Stimulated activated CD4-positive, alpha-beta T cell treated with anti-CD3 and anti-CD28 coated beads, Interleukin-12 subunit alpha, Interleukin-12 subunit beta, amount 100 ng/mL, for 4 hours (primary cell): ENCODE measurements around the gene CDKN2B-AS1.

ENCODE experiments used
- DNase-seq: peaks from one replicate; pipeline ENCODE4 v3.0.0-alpha.2; 2020

The CDKN2B-AS1 gene

DNA sequence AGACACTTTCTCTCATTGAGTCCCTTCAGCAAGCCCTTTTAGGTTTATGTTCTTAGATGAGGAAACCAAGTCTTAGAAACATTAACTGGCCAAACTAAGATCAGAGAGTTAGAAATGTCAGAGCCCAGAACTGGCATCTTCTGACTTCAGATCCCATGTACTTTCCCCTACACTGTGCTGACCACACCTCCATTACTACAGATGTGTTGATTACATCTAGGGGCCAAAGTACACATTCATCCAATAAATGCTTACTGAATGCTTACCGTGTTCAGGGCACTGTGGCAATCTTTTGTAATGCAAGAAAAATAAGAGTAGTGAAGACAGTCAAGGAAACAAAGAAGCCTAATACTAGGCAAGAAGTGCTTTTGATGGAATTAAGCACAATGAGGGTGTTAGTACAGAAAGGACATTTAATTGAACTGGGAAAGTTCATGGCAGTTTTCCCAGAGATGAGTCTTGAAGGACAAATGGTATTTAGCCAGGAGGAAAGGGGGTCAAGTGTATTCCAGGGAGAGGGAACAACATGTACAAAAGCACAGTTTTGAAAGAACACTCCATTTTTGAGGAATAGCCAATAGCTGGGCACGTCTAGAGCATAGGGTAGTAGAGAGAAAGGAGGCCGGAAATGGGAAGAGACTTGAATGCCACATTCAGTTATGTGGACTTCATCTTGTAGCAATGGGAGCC is 104.2 kb downstream of the CDKN2B-AS1 start:
- no peak for DNase-seq

DNA sequence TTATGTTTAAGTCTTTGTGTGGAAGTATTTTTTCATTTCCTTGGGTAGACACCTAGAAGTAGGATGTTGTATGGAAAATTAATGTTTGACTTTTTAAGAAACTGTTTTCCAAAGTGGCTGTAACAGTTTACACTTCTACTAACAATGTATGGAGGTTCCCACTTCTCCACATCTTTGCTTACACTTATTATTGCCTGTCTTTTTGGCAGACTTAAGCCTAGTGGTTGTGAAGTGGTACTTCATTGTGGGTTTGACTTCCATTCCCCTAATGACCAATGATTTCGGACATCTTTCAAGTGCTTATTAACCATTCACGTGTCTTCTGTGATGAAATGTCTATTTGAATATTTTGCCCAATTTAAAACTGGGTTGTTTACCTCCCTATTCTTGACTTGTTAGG is 106.0 kb downstream of the CDKN2B-AS1 start:
- no peak for DNase-seq

DNA sequence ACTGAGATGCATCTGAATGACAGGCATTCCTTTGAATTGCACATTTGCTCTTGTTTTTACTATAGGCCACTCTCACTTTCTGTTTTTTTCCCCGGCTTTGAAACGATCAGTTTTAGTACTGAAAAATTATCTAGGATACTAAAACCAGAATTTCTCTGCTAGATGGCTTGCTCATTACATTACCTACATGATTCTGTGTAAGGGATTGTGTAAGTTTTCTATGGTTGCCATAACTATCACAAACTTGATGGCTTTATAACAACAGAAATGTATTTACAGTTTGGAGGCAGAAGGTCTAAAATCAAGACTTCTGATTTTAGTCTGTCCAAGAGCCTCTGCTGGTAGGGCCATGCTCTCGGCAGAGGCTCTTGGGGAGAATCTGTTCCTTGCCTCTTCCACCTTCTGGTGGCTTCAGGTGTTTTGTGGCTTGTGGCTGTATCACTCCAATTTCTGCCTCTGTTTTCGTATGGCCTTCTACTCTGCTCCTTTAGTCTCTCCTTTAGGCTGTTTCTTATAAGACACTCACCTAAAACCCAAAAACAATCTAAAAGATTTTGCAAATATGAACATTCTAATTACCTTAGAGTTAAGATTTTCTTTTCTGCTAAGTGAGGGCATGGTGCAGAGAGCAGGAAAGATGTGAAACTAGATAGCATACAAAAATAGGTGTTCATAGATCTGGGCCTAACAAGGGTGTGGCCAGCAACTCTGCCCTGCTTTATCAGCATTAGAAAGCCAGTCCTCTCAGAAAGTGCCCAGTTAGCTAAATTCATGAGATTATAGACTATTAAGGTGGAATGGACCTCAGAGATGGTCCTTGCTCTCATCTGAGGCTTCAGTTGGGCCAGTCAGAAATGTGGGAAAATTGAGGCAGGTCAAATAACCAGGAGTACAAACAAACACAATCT is 107.8 kb downstream of the CDKN2B-AS1 start:
- no peak for DNase-seq

DNA sequence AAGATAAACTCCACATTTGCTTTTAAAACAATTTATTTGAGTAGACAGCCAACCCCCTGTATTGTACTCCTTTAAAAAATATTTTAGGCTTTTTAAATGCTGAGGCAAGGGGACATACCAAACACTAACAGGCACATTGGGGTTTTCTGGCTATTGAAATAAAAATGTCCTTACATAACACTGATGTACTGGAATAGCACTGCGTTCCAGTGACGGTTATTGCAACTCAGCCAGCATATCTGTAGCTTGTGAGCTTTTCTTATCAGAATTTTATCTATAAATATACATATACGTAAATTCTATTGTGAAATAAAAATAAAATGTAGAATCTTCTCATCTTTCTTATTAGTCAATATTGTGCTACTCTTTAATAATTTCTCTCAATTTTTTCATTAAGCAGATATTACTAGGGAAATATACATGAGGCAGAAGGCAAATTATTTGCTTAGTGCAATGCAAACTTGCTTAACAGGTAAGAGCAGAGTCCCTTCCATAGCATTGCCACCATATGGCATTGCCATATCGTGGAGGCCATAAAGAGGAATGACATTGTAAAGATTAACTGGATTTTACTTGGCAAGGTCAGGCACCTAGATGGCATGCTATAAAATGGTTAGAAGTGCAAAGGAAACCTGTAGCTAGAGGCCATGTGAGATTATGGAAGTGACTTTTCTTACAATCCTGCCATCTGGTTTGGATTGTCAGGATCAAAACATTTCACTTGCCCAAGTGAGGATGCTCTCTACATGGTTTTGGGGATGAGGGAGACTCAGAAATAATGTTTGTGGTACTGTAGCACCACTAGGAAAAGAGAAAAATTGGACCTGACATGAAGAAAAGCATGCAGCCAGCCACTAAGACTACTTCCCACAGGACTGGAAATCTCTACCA is 109.3 kb downstream of the CDKN2B-AS1 start:
- no peak for DNase-seq

DNA sequence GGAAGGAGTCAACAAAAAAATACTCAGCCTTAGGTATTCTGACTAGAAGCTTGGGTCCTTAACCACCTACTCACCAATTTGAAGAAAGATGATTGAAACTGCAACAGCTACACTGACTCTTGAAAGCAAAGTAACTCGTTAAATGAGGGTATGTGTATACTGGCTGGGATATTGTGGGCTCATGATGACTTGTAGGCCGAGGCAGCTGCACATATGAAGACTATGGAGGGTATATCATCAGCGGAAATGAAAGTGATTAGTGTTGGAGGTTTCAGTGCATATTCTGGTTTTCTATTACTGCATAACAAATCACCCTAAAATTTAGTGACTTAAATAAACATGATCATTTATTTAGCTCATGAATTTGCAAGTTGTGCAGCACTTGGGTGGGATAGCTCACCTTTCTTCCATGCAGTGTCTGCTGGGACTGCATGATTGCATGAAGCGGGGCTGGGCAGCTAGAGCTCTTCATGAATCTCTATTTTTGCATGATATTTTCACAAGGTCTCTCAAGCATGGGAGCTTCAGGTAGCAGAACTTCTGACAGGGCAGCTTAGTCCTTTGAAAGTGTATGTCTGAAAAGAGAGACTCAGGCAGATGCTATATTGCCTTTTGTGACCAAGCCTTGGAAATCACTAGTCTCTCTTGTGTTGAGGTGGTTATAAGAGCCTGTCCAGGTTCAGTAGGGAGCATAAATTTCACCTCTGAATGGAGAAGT is 110.6 kb downstream of the CDKN2B-AS1 start:
- DNase-seq, result no peak

DNA sequence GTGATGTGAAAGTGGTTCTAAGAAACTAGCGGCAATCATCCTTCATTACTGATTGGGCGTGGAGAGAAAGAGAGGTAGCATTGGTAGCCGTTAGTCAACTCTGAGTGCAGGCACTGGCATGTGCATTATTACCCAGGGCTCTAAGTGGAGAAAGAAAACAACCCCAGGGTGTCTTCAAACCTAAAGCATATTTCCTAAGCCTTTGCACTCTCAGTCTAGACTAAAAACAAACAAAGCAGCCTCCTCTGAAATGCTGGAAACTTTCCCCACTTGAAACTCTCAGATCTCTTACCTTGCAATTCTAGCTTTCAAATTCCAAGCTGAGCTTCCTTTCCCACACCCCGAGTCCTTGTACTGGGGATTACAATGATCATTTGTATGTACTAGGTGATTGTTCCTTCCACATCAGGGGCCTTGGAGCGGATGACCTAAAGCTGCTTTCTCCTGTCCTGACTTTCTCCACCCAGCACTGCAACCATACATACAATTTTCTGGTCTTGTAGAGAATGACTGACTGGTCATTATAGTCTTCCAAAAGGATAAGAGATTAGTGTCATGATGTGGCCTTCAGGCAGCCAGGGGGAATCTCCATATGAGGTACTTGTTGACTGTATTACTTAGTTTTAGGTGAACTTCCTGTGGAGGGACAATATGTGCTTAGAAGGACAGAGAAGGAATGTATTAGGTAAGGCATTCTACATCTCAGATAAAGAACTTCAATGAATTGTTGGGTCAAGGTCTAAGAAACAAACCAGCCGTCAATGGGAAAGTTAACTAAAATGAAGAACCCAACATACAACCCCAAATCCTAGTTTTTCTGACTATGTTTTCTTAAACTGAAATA is 112.8 kb downstream of the CDKN2B-AS1 start:
- no peak for DNase-seq

DNA sequence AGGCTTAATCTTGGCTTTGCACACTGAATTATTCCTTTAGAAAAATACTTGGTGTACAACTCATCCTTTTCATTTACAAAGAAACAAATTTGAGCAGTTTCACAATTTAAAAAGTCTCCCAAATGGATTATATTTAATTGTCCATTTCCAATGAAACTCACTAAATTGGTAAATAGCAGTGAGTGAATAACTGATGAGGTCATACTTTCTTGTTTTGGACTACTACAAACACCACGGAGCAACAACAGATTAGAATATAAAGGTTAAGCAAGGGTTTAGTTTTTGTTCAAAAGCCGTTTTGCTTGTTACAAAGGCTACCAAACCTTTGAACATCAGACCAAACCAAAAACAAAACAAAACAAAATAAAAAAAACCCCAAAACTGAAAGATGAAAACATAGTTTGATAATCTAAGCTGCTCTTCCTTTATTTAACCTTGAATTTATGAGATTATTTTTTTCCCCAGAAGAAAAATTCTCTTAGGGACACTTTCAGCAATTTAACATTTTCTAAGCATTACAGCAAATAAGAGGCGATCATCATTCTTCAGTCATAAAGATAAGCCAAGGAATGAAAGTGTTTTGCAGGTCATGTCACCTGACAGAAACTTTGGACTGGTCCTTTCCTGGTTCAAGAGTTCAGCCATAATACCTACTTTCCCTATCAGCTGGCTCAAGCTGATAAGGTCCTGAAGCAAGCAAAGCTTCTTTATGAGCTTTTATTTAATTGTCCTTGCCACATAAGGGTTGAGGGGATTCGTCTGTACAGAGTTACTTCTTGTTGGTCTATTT is 114.2 kb downstream of the CDKN2B-AS1 start:
- DNase-seq, result no peak

DNA sequence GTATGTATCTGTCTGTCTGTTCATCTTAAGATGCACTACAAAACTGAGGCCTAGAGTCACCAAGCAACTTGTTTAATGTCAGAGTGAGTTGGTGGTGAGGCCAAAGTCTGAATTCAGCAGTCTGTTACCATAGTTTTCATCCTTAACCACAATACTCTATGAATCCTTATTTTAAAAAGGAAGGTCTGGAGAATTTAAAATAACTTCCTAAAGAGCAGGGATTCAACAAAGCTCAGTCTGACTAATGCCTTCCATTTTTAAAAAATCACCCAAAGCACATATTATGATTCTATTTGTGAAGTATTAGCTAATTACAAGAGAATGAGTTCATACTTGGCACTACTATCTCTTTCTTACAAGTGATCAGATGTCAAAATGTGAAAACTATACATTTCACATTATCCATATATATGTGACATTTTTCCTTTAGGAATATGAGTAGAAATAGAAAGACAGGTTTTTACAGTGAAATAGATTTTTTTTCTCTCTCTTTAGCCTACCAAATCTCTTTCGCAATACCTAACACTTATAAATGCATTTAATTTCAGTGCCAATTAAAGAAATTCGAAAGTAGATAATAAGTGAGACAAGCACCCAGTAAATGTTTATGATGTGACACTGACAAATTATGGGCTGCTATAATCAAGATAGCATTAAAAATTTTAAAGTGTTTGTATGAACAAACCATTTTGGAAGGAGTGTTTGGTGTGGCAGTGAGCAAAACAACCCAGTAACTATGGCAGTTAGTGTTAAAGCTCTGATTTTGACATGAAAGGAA is 116.8 kb downstream of the CDKN2B-AS1 start:
- DNase-seq, result no peak

DNA sequence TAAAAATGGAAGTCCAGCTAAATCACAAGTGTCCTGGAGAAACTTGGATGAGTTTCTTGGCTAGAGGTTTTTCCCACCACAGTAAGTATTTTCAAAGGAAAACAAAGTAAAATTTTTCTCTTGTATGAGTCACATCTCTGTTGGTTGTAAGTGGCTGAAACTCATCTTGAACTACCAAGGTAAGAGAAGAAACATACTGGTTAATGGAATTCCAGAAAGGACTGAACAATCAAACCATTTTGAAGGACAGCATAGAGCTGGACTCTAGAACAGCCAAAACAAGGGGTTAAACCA is 117.3 kb downstream of the CDKN2B-AS1 start:
- DNase-seq, result no peak

DNA sequence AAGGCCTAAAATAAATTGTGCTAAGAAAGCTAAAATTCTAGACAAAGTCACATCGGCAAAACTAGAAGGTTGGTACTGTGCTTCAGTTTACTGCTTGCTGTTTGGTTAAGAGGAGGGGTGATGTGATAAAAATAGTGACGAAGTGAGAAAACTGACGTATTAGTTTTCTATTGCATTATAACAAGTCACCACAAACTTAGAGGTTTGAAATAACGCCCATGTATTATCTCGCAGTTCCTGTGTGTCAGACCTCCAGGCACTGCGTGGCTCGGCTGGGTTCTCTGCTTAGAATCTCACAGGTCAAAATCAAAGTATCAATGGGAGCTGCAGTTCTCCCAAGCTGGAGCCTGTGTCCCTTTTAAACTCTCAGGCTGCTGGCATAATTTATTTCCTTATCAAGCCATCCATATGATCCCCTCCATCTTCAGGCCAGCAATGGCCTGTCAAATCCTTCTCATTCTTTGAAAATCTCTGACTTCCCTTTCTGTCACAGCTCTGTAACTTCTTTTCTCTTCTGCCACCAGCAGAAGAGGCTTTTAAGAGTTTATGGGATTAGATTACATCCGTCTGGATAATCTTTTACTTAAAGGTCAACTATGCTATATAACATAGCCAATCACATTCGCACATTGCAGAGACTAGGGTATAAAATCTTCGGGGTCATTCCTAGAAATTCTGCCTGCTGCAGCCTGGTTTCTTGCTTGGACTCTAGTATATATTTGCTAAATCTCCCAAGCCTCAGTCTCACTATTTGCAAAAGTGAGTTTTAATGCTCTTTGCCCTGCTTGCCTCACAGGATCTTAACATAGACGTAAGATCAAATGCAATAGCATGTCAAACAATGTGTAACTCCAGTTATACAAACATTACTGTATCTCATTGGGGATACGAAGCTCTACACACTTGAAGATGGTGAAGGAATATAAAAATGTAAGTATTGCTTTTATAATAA is 118.6 kb downstream of the CDKN2B-AS1 start:
- DNase-seq, result no peak

DNA sequence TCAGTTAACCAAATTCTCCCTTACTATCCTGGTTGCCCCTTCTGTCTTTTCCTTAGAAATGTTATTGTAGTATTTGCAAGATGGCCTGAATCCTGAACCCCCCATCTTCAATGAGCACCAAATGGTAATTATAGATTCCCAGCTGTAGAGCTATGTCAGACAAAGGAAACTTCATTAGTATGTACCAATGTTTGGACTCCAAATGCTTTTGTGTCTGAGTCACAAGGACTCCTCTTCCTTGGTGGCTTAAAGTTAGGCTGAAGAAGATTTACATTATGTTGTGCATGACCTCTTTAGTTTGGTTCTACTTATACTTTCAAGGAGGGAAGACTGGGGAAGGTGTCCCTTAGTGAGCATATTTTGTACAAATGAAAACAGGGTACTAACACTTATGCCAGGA is 120.4 kb downstream of the CDKN2B-AS1 start:
- DNase-seq, result no peak

DNA sequence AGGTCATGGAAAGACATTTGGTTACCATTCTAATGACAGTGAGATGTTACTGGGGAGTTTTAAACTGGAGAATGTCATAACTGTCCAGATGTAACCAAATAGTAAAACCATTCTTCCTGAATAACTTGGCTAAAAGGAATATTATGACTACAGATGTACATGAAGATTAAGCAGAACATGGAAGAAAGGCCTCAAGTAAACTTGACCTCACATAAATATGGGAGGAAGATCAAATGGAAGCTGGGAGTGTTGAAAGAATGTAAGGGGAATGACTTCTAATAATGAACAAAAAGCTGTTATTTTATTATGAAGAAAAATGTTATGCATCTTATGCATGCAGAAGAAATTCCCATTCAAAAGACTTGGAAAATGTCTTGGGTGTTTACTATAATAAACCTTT is 122.2 kb downstream of the CDKN2B-AS1 start:
- no peak for DNase-seq

DNA sequence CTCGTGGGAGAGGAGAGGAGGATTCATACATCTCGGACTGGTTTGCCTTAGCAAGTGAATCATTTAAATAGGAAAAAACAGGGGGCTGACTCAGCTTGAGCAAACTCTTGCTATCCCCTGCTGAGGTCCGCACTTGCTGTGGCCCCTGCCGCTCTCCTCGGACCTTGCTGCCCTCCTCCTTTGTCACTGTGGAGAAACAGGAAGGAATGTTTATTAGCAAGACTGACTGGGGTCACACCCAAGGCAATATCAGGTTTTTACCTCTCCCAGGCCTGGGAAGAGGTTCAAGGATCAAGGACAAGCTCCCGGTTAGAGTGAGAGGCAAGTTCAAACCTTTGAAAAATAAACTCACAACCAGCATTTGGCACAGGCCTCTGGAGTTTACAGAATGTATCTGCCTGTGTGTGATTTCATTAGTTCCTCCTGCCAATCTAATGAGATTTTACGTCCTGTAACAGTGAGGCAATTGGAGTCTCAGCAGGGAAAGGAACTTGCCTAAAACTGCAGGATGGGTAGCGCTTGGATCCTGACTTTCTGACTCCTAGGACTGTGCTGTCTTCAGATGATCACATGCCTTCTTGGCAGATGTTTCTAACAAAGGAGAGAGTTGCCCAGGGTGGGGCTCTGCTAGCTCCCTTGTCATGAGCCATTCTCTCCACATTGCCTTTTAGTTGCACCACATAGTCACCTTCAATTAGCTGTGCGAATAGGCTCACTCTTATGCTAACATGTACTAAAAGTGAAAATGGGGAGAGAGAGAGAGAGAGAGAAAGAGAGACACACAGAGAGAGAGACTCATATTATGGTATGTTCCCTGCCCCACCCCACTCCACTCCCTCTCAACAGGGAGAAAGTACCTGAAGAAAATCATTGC is 123.2 kb downstream of the CDKN2B-AS1 start:
- DNase-seq, result no peak

DNA sequence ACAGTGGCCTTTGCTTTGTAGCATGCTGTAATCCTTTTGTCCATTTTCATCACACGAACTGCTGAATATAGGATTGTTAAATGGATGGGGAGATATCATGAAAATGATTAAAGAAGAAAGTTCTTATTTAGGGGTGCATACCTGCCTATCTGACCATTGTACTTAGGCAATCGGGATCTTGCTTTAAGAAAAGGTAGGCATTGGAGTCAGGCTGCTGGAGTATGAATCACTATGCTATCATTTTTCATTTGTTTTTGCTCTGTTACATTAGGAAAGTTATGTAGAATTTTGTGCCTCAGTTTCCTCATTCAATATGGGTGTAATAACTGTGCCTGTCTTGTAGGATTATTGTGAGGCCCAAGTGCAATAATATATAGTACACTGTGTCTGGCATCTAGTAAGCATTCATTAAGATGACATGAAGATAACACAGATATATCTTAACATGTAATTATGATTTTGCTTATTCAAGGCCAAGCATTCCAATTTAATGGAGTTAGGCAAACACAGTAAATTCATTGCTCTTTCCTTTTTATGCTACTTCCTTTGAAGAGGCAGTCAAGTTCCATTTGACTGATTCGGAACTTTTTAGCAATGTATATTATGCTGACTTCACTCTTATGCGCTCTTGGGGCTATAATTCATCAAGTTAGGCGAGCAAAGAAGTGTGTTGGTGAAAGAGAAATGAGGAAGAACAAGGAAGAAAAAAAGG is 124.4 kb downstream of the CDKN2B-AS1 start:
- no peak for DNase-seq

DNA sequence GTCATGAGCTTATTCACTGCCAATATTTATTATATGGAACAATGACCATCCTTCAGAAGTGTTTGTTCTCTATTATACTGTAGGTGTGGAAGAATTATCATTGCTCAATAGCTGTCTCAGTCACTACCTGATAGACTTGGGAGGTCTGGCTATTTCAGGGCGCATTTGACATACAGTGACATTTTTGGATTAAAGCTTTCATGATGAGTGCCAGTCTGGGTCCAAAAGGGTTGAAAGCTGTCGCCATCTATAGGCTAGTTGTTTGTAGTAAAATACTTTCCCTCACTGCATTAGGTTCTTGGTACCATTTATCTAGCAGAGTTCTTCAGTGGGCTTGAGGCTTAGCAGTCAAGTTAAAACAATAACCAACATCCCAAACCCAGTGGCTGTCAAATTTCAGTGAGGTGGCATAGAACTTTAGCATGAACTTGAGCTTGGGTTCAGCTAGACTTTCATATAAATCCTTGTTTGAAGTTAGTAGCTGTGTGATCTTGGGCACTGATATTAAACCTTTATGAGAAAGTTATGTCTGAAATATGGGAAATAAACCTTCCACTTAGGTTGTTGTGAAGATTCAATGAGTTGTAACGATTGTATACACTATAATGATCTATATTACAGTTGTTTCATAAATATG is 125.0 kb downstream of the CDKN2B-AS1 start:
- no peak for DNase-seq

DNA sequence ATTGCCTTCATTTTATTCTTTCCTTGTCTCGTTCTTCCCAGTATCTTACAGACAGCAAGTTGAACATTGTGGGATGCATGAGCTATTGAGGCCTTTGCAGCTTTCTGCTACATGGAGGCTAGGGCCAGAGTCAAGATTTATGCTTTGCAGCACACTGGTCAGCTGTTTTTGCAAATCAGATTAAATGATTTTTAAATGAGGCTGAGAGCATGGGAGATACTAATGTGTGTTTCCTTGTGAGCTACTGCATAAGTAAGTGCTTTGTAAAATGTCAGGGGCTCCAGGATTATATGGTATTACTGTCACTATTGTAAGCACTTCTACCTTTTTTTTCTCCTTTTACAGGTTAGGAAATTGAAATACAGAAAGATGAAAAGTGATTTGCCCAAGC is 125.6 kb downstream of the CDKN2B-AS1 start:
- DNase-seq, result no peak

DNA sequence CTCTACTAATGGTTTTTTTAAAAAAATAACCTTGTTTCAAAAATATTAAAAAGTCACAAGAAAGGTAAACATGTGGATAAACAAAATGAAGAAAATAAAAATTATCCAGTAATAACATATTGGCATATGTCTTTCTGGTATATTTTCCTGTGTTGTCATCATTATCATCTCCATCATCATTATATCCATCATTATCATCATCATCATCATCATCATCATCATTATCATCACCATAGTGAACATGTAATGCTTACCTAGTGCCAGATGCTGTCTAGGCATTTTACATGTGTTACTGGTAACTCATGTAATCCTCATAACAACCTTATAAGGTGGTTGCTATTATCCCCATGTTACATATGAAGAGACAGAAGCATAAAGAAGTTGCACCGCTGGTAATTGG is 126.0 kb downstream of the CDKN2B-AS1 start:
- DNase-seq, result no peak
